Left kidney (tissue), 2 donors: ENCODE results near the gene SIL1. TPM values are rescaled to one million over a fixed set of nuclear protein-coding genes. Genes with fewer than 3 reads are reported as not detected.
"Not testable (repeated sequence)": the region's sequence is repeated elsewhere in the genome, so short reads cannot be mapped to it uniquely, and the experiment has no call there.

Experiments used
- DNase-seq: peaks from one replicate; pipeline ENCODE4 v3.0.0-alpha.2; 2013
- polyA plus RNA-seq: library from polyadenylated mRNA; unstranded; fragments of 120-200 nt; gene quantifications from one replicate; pipeline ENCODE4 v1.2.1, GENCODE V29; 2013; ENCODE audit not compliant: insufficient read length

SIL1 gene
- polyA plus RNA-seq, 1 donor, result 47.8 TPM

DNA sequence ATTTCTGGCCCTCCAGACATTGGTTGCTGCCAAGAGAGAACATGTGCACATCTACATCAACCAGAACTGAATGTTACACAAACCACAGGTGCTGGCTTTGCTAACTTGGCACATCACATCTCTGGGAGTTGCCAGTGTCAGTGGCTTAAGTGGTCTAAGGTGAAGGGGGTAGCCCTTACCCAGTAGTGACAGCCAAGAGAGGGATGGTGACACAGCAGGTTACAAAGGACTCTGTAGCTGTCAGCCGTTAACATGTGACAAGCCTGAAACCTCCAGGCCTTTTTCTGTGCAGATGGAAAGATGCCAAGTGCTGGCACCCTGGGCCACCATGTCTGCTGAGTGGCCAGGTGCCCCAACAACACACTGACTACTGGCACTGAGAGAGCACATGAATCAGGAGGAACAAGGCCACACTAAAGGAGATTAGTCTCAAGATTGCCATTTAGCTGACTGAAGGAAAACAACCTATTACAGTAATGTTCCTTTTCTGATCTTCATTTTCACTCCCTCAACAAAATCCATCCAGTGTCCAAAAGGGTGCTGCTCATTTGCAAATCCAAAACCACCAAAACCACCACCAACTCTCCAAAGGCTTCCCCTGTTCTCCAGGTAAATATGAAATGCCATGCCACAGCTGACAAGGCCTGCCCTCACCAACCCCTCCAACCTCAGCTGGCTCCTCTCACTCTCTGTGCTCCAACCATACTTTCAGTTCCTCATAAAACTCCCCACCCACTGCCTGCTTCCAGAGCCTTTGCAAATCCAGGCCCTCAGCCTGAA lies 20.2 kb downstream of the SIL1 start:
- no peak for DNase-seq

DNA sequence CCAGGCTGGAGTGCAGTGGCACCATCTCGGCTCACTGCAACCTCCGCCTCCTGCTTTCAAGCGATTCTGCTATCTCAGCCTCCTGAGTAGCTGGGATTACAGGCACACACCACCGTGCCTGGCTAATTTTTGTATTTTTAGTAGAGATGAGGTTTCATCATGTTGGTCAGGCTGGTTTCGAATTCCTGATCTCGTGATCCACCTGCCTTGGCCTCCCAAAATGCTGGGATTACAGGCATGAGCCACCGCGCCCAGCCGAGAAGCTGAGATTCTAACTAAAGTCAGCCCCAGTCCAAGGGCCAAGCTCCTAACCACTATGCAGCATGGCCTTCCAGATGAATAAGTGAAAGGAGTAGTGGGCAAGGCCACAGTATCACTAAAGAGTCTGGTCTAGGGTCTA lies 20.9 kb downstream of the SIL1 start:
- not testable (repeated sequence) for DNase-seq

GRCh38 chr5:139174382-139174781 lies 23.8 kb downstream of the SIL1 start:
- DNase-seq, result not testable (repeated sequence)

- DNase-seq, result no peak
Measured at GRCh38 chr5:139171779-139172404, 26.3 kb downstream of the SIL1 start.

- no peak for DNase-seq
Measured at GRCh38 chr5:139167952-139168720, 30.0 kb downstream of the SIL1 start.

DNA sequence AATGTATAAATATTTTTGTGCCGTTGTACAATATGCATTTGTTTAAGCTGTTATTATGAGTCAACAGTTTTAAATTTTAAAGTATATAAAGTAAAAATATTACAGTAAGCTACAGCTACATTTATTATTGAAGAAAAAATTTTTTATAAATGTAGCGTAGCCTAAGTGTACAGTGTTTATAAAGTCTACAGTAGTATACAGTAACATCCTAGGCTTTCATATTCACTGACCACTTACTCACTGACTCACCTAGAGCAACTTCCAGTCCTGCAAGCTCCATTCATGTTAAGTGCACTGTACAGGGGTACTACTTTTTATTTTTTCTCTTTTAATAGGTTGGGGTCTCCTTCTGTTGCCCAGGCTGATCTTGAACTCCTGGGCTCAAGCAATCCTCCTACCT lies 30.6 kb downstream of the SIL1 start:
- DNase-seq, result no peak

DNA sequence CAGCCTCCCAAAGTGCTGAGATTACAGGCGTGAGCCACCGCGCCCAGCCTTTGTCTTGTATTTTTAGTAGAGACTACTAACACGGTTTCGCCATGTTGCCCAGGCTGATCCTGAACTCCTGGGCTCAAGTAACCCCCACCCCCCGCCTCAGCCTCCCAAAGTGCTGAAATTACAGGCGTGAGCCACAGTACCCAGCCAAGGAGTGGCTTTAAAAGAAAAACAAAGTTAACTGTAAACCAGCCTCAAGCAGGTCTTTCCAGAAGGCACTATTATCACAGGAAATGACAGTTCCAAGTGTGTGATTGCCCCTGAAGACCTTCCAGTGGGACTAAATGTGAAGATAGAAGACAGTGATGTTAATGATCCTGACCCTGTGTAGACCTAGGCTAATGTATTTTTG lies 31.1 kb downstream of the SIL1 start:
- no peak for DNase-seq

GRCh38 chr5:139164897-139165296 lies 33.3 kb downstream of the SIL1 start:
- DNase-seq, result not testable (repeated sequence)

DNA sequence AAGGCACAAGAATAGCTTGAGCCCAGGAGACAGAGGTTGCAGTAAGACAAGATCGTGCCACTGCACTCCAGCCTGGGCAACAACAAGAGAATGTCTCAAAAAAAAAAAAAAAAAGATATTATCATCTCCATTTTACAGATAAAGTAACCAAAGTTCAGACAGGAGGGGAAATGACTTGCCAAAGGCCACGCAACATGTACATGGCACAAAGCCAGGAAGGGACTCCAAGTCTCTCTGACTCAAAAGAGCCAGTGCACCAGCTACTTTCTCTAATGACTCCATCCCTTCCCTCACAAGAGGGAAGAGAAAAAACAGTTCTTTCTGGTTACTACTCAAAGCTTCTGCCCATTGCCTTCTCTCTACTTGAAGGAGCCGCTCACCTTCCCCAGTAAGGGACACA lies 34.1 kb downstream of the SIL1 start:
- DNase-seq, result no peak

DNA sequence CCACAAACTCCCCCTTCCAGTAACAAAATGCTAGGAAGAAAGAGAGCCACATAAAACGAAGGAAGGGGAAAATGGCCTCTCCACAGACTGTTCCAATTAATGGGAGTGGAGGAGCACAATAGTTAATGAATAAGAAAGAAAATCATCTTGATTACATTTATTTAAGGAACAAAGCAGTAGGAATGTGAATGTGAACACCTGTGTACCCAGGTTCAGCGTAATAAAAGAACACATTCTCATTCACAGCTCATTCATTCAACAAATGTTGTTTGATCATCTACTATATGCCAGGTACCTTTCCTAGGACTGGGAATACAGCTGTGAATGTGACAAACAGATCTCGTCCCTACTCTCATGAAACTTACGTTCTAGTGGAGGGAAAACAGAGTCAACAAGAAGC lies 35.7 kb downstream of the SIL1 start:
- no peak for DNase-seq

DNA sequence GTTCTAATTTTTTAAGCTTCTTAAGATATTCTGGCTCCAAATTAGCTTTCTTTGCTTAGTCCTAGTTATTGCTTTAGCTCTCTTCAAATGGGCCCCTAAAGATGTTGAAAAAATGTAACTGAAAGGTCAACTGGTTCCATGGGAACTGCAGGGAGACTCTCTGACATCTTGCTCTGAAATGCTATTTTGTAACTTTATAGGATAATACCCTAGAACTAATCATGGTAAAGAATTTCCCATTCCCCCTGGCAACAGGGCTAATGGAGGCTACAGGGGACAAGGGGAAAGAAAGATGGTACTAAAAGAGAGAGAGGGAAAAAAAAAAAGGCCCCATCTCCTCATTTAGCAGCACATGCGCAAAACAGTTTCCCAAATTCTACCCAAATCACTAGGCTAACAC lies 39.4 kb downstream of the SIL1 start:
- DNase-seq, result no peak

GRCh38 chr5:139157556-139157955 lies 40.6 kb downstream of the SIL1 start:
- DNase-seq, result no peak

DNA sequence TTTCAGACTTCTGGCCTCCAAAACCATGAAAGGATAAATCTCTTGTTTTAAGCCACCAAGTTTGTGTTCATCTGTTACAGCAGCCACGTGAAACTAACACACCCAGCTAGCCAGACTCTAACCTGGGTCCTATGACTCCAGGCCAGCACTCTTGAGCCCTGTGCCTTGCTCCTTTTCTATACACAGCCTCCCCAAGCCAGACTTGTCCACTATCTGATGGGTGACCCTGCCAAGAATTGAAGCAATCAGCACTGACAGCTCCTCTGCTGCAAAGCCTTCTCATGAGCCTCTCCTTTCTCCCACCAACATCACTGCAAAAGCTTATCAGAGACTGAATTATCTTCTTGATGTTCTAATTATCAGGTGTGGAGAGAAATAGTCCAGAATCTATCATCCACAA lies 41.4 kb downstream of the SIL1 start:
- no peak for DNase-seq

DNA sequence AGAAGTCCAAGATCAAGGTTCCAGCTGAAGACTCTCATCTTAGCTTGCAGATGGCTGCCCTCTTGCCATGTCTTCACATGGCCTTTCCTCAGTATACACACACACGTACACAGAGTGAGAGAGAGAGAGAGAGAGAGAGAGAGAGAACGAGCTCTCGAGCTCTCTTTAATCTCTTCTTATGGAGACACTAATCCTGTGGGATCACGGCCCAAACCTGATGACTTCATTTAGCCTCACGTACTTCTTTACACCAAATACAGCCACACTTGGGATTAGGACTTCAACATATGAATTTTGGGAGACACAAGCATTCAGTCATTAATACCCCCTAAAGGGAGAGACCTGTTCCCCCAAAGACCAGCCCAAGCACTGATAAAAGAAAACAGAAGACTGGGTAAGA lies 42.8 kb downstream of the SIL1 start:
- DNase-seq, result no peak

GRCh38 chr5:139151902-139152301 lies 46.3 kb downstream of the SIL1 start:
- no peak for DNase-seq

GRCh38 chr5:139150367-139150999 lies 47.7 kb downstream of the SIL1 start:
- no peak for DNase-seq

DNA sequence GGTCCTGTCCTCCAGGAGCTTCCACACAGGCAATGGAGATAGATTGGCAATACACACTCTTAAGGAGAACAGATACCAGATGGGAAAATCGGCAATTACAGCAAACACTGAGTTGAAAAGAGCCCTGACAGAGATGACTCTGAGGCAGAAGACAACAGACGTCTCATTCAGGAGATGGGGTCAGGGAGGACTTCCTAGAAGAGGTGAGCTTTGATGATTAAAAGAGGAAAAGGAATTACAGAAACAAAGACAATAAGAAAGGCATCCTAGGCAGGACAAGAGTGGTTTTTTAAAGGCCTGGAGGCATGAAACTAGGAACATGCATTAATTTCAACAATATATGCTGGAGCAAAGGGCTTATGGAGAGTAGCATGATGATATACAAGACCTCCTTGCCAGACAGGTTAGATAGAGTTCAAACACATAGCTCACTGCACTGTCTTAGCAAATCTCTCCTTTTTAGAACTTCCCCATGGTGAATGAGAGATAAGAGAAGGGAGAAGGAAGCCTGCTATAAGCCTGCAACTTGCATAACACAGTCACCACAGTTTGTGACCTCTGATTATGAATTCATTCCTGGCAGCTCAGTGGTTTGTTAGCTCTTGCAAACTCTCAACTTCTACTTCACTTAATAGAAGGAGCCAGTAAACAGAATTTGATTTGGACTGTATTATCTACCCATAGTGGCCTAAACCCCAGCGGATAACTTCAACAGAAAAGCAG lies 48.5 kb downstream of the SIL1 start:
- no peak for DNase-seq

DNA sequence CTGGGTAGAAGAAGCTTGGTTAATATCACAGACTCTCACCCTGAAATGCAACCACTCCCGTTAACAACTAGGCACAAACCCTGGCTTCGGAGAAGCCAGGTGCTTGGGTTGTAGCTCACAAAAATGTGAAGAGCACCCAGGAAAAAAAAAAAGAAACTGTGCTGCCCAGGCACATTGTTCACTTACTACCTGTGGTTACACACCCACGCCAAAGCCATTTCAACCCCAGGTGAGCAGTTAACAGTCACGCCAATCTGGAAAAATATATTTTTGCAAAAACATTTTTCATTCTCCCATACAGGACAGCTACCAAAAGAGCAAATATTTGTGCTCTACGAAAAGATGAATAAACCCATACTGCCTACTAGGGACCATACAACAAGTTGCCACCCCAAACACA lies 49.2 kb downstream of the SIL1 start:
- no peak for DNase-seq

DNA sequence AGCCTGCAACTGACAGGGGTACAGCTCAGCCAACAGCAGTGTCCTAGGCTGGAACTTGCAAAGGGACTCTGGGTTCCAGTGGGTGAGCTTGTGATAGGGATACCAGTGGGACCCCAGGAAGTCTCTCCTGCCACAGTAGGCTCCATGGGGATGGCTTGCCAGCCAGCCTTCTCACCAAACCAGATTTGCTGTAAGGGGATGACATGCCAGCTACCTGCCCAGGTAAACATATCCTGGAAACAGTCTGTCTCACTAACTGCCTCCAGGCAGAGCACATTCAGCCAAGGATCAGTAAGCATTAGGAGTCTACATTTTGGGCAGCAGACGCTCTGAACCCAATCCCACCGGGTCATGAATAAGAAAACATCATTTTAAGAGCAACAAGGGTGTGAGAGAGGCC lies 49.9 kb downstream of the SIL1 start:
- DNase-seq, result no peak

- no peak for DNase-seq
Measured at GRCh38 chr5:139147483-139148087, 50.6 kb downstream of the SIL1 start.

- no peak for DNase-seq
Measured at GRCh38 chr5:139146809-139147482, 51.2 kb downstream of the SIL1 start.
